A673 (cell line): ENCODE data around the gene SPON1. TPM values are rescaled to one million over a fixed set of nuclear protein-coding genes. Genes with fewer than 3 reads are reported as not detected.

ENCODE experiments used
- BruUV-seq: library from RNA; stranded (reverse); fragments of 400-500 nt; replicated peaks from 2 replicates; lab custom pipeline; 2021; lab: Mats Ljungman, UMichigan
- CTCF ChIA-PET: fragments of 300-600 bp; sonication (Branson Sonifier 250); formaldehyde crosslinking; loops from one replicate; lab custom pipeline; 2022; ENCODE audit warnings: antibody characterized with exemption; lab: Charles Lee
- POLR2A ChIA-PET: fragments of 300-600 bp; sonication (Branson Sonifier 250); formaldehyde crosslinking; loops from one replicate; lab custom pipeline; 2022; ENCODE audit warnings: antibody characterized with exemption; ENCODE audit not compliant: low non-redundant PET; lab: Charles Lee
- DNase-seq: peaks from one replicate; pipeline ENCODE4 v3.0.0-alpha.2; 2015; ENCODE audit warnings: low spot score
- H3K27ac ChIP-seq: fragments of 200-600 bp; sonication (generic); 2 replicates; pipeline ENCODE4 v1.5.1; 2016; ENCODE audit warnings: mixed run types, low read depth, mild to moderate bottlenecking, mixed read lengths, antibody characterized with exemption, low read length; ENCODE audit not compliant: poor library complexity, severe bottlenecking
- H3K27me3 ChIP-seq: fragments of 200-600 bp; sonication (generic); replicated peaks from 2 replicates; pipeline ENCODE4 v1.6.1; 2017; ENCODE audit warnings: mixed run types, low read depth, mild to moderate bottlenecking, mixed read lengths, antibody characterized with exemption, low read length; ENCODE audit not compliant: insufficient read depth, poor library complexity
- H3K36me3 ChIP-seq: fragments of 200-600 bp; sonication (generic); 2 replicates; pipeline ENCODE4 v1.6.1; 2016; ENCODE audit warnings: mixed run types, mild to moderate bottlenecking, mixed read lengths, antibody characterized with exemption, low read length; ENCODE audit not compliant: insufficient read depth, poor library complexity, severe bottlenecking
- H3K4me1 ChIP-seq: fragments of 200-600 bp; sonication (generic); 2 replicates; pipeline ENCODE4 v1.6.1; 2017; ENCODE audit warnings: mixed run types, mild to moderate bottlenecking, mixed read lengths, antibody characterized with exemption, low read length; ENCODE audit not compliant: insufficient read depth, poor library complexity, severe bottlenecking
- H3K4me3 ChIP-seq: fragments of 200-600 bp; sonication (generic); 2 replicates; pipeline ENCODE4 v1.5.1; 2016; ENCODE audit warnings: low read depth, mixed run types, mild to moderate bottlenecking, mixed read lengths, low read length; ENCODE audit not compliant: poor library complexity, severe bottlenecking
- H3K9me3 ChIP-seq: fragments of 200-600 bp; sonication (generic); 2 replicates; pipeline ENCODE4 v1.6.1; 2016; ENCODE audit warnings: mixed run types, low read depth, mild to moderate bottlenecking, mixed read lengths, antibody characterized with exemption, low read length; ENCODE audit not compliant: poor library complexity, severe bottlenecking
- EZH2 ChIP-seq: fragments of 200-600 bp; sonication (generic); IDR thresholded peaks from 2 replicates; pipeline ENCODE4 v1.6.1; 2017; ENCODE audit warnings: borderline replicate concordance, low read depth, mild to moderate bottlenecking, mixed read lengths, antibody characterized with exemption, low read length; ENCODE audit not compliant: poor library complexity, severe bottlenecking
- intact Hi-C: fragments of 100-400 bp; cut with micrococcal nuclease; formaldehyde crosslinking; loops from one replicate; pipeline ENCODE4 v1.10.0; 2022; ENCODE audit not compliant: unreplicated experiment
- total RNA-seq: library from RNA; stranded (reverse); gene quantifications from 2 replicates; pipeline ENCODE4 v1.2.3, GENCODE V29; 2021
- TF ChIP-seq, protein P1 (sequence below): fragments of 300-800, 200-600 bp; sonication (generic); conservative IDR thresholded peaks from 2 replicates; pipeline ENCODE4 v1.5.1; 2017; ENCODE audit warnings: low read depth, mild to moderate bottlenecking, antibody characterized with exemption, low read length, moderate library complexity, mixed read lengths

Gene SPON1
- total RNA-seq, 1 experiment from 2014 or later = not detected

- no peaks in the 10 kb centered on the region for H3K9me3 ChIP-seq
- ChIA-PET CTCF (interaction anchor here (0.6 kb wide), 1 partner anchor 104 kb away, joined by 3 read pairs; no protein-coding TSS in a partner anchor), POLR2A (no interaction called here)
- H3K27me3 ChIP-seq = no peaks in the 10 kb centered on the region
- no peaks in the 10 kb centered on the region for H3K36me3 ChIP-seq
- H3K27ac ChIP-seq = no peak overlapping the region
- no peak for TF ChIP-seq EZH2
- TF ChIP-seq, protein P1, sequence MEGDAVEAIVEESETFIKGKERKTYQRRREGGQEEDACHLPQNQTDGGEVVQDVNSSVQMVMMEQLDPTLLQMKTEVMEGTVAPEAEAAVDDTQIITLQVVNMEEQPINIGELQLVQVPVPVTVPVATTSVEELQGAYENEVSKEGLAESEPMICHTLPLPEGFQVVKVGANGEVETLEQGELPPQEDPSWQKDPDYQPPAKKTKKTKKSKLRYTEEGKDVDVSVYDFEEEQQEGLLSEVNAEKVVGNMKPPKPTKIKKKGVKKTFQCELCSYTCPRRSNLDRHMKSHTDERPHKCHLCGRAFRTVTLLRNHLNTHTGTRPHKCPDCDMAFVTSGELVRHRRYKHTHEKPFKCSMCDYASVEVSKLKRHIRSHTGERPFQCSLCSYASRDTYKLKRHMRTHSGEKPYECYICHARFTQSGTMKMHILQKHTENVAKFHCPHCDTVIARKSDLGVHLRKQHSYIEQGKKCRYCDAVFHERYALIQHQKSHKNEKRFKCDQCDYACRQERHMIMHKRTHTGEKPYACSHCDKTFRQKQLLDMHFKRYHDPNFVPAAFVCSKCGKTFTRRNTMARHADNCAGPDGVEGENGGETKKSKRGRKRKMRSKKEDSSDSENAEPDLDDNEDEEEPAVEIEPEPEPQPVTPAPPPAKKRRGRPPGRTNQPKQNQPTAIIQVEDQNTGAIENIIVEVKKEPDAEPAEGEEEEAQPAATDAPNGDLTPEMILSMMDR = no peak
- H3K4me1 ChIP-seq = no peaks in the 10 kb centered on the region
- H3K4me3 ChIP-seq = no peak overlapping the region
- DNase-seq = peak; percentile 11
- intact Hi-C loops = no loop called here
- BruUV-seq = no TSS peak
Measured at GRCh38 chr11:14269692-14270573, 307.4 kb downstream of the SPON1 start.

DNA sequence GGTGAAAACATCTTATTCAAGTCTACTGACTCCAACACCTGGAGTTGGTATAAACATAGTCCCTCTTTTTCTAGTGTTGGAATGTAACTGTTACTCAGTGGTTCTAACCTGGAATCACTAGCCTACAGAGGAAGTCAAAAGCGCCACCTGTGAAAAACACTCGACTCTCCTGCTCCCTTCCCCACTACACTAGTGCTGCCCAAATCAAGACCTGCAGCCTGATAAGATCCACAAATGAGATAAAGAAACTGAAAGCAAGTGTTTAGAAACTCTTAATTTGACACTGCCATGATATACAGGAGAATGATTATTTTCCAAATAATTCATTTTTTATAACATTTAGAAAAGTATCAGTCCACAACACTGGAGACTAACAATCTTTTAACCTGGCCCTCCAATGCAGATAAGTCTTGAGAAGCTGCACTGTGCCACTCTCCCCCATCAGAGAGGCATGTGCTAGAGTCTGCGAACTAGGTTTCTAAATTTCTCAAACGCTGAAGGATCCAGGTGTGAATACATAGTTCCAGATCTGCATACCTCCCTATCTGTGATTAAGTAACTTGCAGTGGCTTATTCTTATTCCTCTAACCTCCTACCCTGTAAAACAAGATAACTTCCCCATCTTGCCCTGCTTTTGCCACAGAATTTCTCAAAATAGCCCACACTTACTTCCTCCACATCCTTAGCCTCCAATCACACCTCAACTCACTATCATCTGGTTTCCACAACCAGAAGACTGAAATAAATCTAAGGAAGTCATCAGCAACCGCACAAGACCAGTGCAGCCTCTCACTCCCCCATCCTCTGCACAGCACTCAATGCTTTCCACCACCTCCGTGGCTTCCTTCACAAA, 308.4 kb downstream of the SPON1 start:
- DNase-seq = no peak
- intact Hi-C loops = no loop called here
- POLR2A ChIA-PET = no interaction called here
- H3K27ac ChIP-seq = no peak overlapping the region
- no peak for TF ChIP-seq EZH2
- TF ChIP-seq, protein P1 = no peak
- BruUV-seq = no TSS peak
- no peaks in the 10 kb centered on the region for H3K27me3 ChIP-seq
- H3K36me3 ChIP-seq = no peaks in the 10 kb centered on the region
- CTCF ChIA-PET = no interaction called here
- no peak overlapping the region for H3K4me3 ChIP-seq
- no peaks in the 10 kb centered on the region for H3K4me1 ChIP-seq
- H3K9me3 ChIP-seq = no peaks in the 10 kb centered on the region

DNA sequence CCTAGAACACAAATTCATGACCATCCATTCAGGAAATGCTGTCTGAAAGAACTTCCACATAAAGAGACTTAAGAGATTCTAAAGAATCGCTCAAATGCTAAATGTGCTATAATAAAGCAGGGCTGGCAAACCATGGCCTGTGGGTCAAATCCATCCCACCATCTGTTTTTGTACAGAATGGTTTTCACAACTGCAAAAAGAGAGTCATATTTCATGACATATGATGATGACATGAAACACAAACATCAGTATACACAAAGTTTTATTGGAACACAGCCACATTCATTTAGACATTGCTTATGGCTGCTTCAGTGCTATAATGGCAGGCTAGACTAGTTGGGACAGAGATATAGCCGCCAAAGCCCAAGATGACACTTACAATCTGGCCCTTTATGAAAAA, 311.4 kb downstream of the SPON1 start:
- Histone ChIP-seq H3K4me3 (no peak overlapping the region), H3K36me3 (no peaks in the 10 kb centered on the region), H3K27me3 (no peaks in the 10 kb centered on the region), H3K9me3 (no peaks in the 10 kb centered on the region), H3K27ac (no peak overlapping the region), H3K4me1 (no peaks in the 10 kb centered on the region)
- intact Hi-C loops = no loop called here
- POLR2A ChIA-PET = no interaction called here
- no peak for DNase-seq
- CTCF ChIA-PET = no interaction called here
- no peak for TF ChIP-seq EZH2
- TF ChIP-seq, protein P1 = no peak
- BruUV-seq = no TSS peak
